Mucosa of gallbladder (tissue), 1 donor: ENCODE results near the gene FBN1. TPM values are rescaled to one million over a fixed set of nuclear protein-coding genes. Genes with fewer than 3 reads are reported as not detected.
A peak's percentile ranks its signal among the peaks of the same experiment; 100 is the strongest.

Experiments
- DNase-seq: peaks from one replicate; pipeline ENCODE4 v3.0.0-alpha.2; 2020; ENCODE audit warnings: low spot score
- total RNA-seq: library from RNA; stranded (reverse); gene quantifications from one replicate; pipeline ENCODE4 v1.2.1, GENCODE V29; 2021
- donor health status: DM: no; HTN: no; CAD: no.

The FBN1 gene
- total RNA-seq, 1 donor from 2014 or later, result 57.6 TPM

GRCh38 chr15:48397841-48398240 lies 247.7 kb downstream of the FBN1 start:
- no peak for DNase-seq

GRCh38 chr15:48396020-48396419 lies 249.5 kb downstream of the FBN1 start:
- DNase-seq, result no peak

- DNase-seq, result no peak
Observed at GRCh38 chr15:48395521-48396011, 249.9 kb downstream of the FBN1 start.

GRCh38 chr15:48394970-48395369 lies 250.5 kb downstream of the FBN1 start:
- no peak for DNase-seq

GRCh38 chr15:48393645-48394506 lies 251.6 kb downstream of the FBN1 start:
- peak; percentile 26 for DNase-seq

- peak; percentile 48 for DNase-seq
Observed at GRCh38 chr15:48392356-48392755, 253.2 kb downstream of the FBN1 start.

GRCh38 chr15:48391950-48392349 lies 253.6 kb downstream of the FBN1 start:
- DNase-seq, result no peak

- DNase-seq, result no peak
Observed at GRCh38 chr15:48389691-48390143, 255.8 kb downstream of the FBN1 start.

- DNase-seq, result no peak
Observed at GRCh38 chr15:48388910-48389309, 256.6 kb downstream of the FBN1 start.

- DNase-seq, result no peak
Observed at GRCh38 chr15:48388016-48388851, 257.3 kb downstream of the FBN1 start.

GRCh38 chr15:48385031-48385830 lies 260.3 kb downstream of the FBN1 start:
- DNase-seq, result no peak

- no peak for DNase-seq
Observed at GRCh38 chr15:48384616-48385015, 260.9 kb downstream of the FBN1 start.

- DNase-seq, result no peak
Observed at GRCh38 chr15:48383031-48383430, 262.5 kb downstream of the FBN1 start.

GRCh38 chr15:48381861-48382260 lies 263.6 kb downstream of the FBN1 start:
- no peak for DNase-seq

- DNase-seq, result no peak
Observed at GRCh38 chr15:48380198-48380597, 265.3 kb downstream of the FBN1 start.

- DNase-seq, result no peak
Observed at GRCh38 chr15:48375767-48376166, 269.7 kb downstream of the FBN1 start.

GRCh38 chr15:48374472-48374871 lies 271.0 kb downstream of the FBN1 start:
- no peak for DNase-seq

- no peak for DNase-seq
Observed at GRCh38 chr15:48373821-48374451, 271.6 kb downstream of the FBN1 start.

GRCh38 chr15:48371961-48372360 lies 273.5 kb downstream of the FBN1 start:
- no peak for DNase-seq

- DNase-seq, result no peak
Observed at GRCh38 chr15:48371550-48371949, 274.0 kb downstream of the FBN1 start.

- no peak for DNase-seq
Observed at GRCh38 chr15:48370460-48370859, 275.0 kb downstream of the FBN1 start.
